K562 (cell line): ENCODE data around the gene RGS6. TPM values are rescaled to one million over a fixed set of nuclear protein-coding genes. Genes with fewer than 3 reads are reported as not detected.

ENCODE experiments used
- ATAC-seq: fragments of 200-7000 bp; cut with Tn5 transposase; 3 replicates; pipeline ENCODE4 v1.9.1; 2020; ENCODE audit warnings: moderate library complexity
- BruUV-seq: library from RNA; stranded (reverse); fragments of 400-500 nt; replicated peaks from 2 replicates; lab custom pipeline; 2021; lab: Mats Ljungman, UMichigan
- CTCF ChIA-PET: fragments of 300-600 bp; formaldehyde crosslinking; extraction: SDS; loops from one replicate; lab custom pipeline; 2021; ENCODE audit warnings: low intra/inter-chr PET ratio; lab: Yijun Ruan, JAX
- POLR2A ChIA-PET: fragments of 300-600, 350-650 bp; sonication (Branson Sonifier 250); formaldehyde crosslinking; extraction: SDS; loops from one replicate; lab custom pipeline; 2021; ENCODE audit warnings: antibody characterized with exemption, inconsistent platforms; lab: Yijun Ruan, JAX
- DNase-seq, 4 experiments: peaks; one replicate each; pipeline versions ENCODE4 v3.0.0 to v3.0.0-alpha.2; 2011 to 2018; ENCODE audit warnings: low spot score in 3 of 4, mixed read lengths in 3 of 4; ENCODE audit errors: extremely low read depth in 1 of 4
- FAIRE-seq: peaks from 2 replicates; lab custom pipeline; 2011; peaks lifted over from hg19 to GRCh38; lab: Jason Lieb, UNC
- H2AFZ ChIP-seq: 2 replicates; pipeline ENCODE4 v1.6.0; 2011; ENCODE audit warnings: low read depth, low read length, control low read depth, inconsistent platforms
- H3K27ac ChIP-seq: fragments of 200-600 bp; 3 replicates; pipeline ENCODE4 v1.8.0; 2011; ENCODE audit warnings: low read depth, mild to moderate bottlenecking, control low read depth, inconsistent platforms, low read length, moderate library complexity, mixed read lengths; ENCODE audit errors: extremely low read depth
- H3K27me3 ChIP-seq, 2 experiments: fragments of 300-600 bp in 1 of 2; 2 replicates in 1 of 2; 3 replicates in 1 of 2; pipeline versions ENCODE4 v1.6.0 to v1.8.0; 2011; ENCODE audit warnings: inconsistent platforms in 2 of 2, low read length in 2 of 2, mild to moderate bottlenecking in 1 of 2, mixed read lengths in 1 of 2, moderate library complexity in 1 of 2; ENCODE audit not compliant: control insufficient read depth in 2 of 2, insufficient read depth in 2 of 2
- H3K36me3 ChIP-seq: fragments of 300-600 bp; 3 replicates; pipeline ENCODE4 v1.8.0; 2011; ENCODE audit warnings: mild to moderate bottlenecking, low read length, inconsistent platforms; ENCODE audit not compliant: control insufficient read depth, insufficient read depth
- H3K4me1 ChIP-seq, 2 experiments: fragments of 200-600 bp in 1 of 2; replicated peaks in 1 of 2; 2 replicates in 1 of 2; 3 replicates in 1 of 2; pipeline versions ENCODE4 v1.5.1 to v1.8.0; 2011; ENCODE audit warnings: inconsistent platforms in 2 of 2, low read length in 2 of 2, mild to moderate bottlenecking in 1 of 2, mixed read lengths in 1 of 2, moderate library complexity in 1 of 2; ENCODE audit not compliant: control insufficient read depth in 2 of 2, insufficient read depth in 2 of 2
- H3K4me2 ChIP-seq: 2 replicates; pipeline ENCODE4 v1.6.1; 2011; ENCODE audit warnings: low read length, control low read depth, inconsistent platforms, mixed read lengths; ENCODE audit not compliant: insufficient read depth
- H3K4me3 ChIP-seq: fragments of 200-600 bp; sonication (generic), shearing (Covaris generic); 2 replicates; pipeline ENCODE4 v1.5.1; 2016; ENCODE audit warnings: control low read depth, inconsistent platforms
- H3K79me2 ChIP-seq: fragments of 200-600 bp; 3 replicates; pipeline ENCODE4 v1.8.0; 2011; ENCODE audit warnings: low read length, inconsistent platforms; ENCODE audit not compliant: control insufficient read depth, insufficient read depth
- H3K9ac ChIP-seq, 2 experiments: 2 replicates each; pipeline versions ENCODE4 v1.6.0 to v1.6.1; 2011; ENCODE audit warnings: low read depth in 2 of 2, low read length in 2 of 2, control low read depth in 1 of 2, inconsistent platforms in 1 of 2, mild to moderate bottlenecking in 1 of 2, mixed read lengths in 1 of 2; ENCODE audit not compliant: insufficient read depth in 1 of 2
- H3K9me1 ChIP-seq: one replicate; pipeline ENCODE4 v1.6.0; 2011; ENCODE audit warnings: inconsistent platforms, mild to moderate bottlenecking, low read length, moderate library complexity; ENCODE audit not compliant: control insufficient read depth, insufficient read depth
- H3K9me3 ChIP-seq: replicated peaks from 2 replicates; pipeline ENCODE4 v1.5.1; 2011; ENCODE audit warnings: low read depth, low read length, inconsistent platforms; ENCODE audit not compliant: control insufficient read depth, insufficient read depth
- H4K20me1 ChIP-seq: replicated peaks from 2 replicates; pipeline ENCODE4 v1.6.1; 2011; ENCODE audit warnings: low read length, inconsistent platforms, mixed read lengths; ENCODE audit not compliant: control insufficient read depth, insufficient read depth
- ELK1 ChIP-seq: sonication (generic); formaldehyde crosslinking; IDR thresholded peaks from 2 replicates; pipeline ENCODE4 v1.8.1; 2022; ENCODE audit warnings: missing genetic modification reagents
- FOXP1 ChIP-seq: sonication (generic); formaldehyde crosslinking; IDR thresholded peaks from 2 replicates; pipeline ENCODE4 v1.8.0; 2022; ENCODE audit warnings: mild to moderate bottlenecking, missing genetic modification reagents
- MAX ChIP-seq: sonication (generic); formaldehyde crosslinking; IDR thresholded peaks from 2 replicates; pipeline ENCODE4 v1.9.0; 2022; ENCODE audit warnings: mild to moderate bottlenecking, missing genetic modification reagents
- PBX2 ChIP-seq, 2 experiments: IDR thresholded peaks in 1 of 2; conservative IDR thresholded peaks in 1 of 2; 2 replicates each; pipeline ENCODE4 v1.6.1; 2016; ENCODE audit warnings: low read depth in 2 of 2, mild to moderate bottlenecking in 1 of 2, missing compliant biosample characterization in 1 of 2, missing genetic modification characterization in 1 of 2, moderate library complexity in 1 of 2
- TEAD2 ChIP-seq: fragments of 450-650 bp; IDR thresholded peaks from 2 replicates; pipeline ENCODE4 v1.6.1; 2016; ENCODE audit warnings: missing genetic modification characterization, control low read depth, missing compliant biosample characterization
- WGBS: fragments of 100-300 bp; shearing (Covaris generic); methylation state at CpG from one replicate; pipeline ENCODE4 v1.1.6; 2016; ENCODE audit warnings: low coverage, mixed read lengths; ENCODE audit not compliant: insufficient coverage; ENCODE audit errors: missing lambda C conversion rate; 5-methylcytosine and 5-hydroxymethylcytosine counted together
- in situ Hi-C: fragments of 300-500 bp; cut with MboI; formaldehyde crosslinking; loops from 4 replicates; pipeline ENCODE4 v1.15.0; 2018; ENCODE audit warnings: inconsistent platforms, mixed read lengths
- intact Hi-C: fragments of 100-400 bp; cut with micrococcal nuclease; formaldehyde crosslinking; loops from 2 replicates; pipeline ENCODE4 v1.14.2; 2022
- polyA plus RNA-seq, 8 experiments: library from polyadenylated mRNA; depleted of rRNA in 4 of 8; stranded (reverse) in 5 of 8; unstranded in 3 of 8; fragments of >200 nt; fragmentation: Nextera tagmentation in 2 of 8; fragmentation: Illumina TruSeq in 1 of 8; extraction: Ambion mirVana in 2 of 8; extraction: Trizol in 1 of 8; gene quantifications; 2 replicates each; pipeline versions ENCODE4 v1.2.1 to v1.2.3, GENCODE V29; 2011 to 2014; ENCODE audit warnings: inconsistent platforms in 1 of 8, missing spikeins in 1 of 8
- total RNA-seq, 7 experiments: library from RNA; depleted of rRNA in 6 of 7; stranded (reverse); fragments of >200 nt in 6 of 7; fragmentation: Illumina TruSeq in 2 of 7; extraction: Trizol in 2 of 7; gene quantifications; 2 replicates each; pipeline versions ENCODE4 v1.2.1 to v1.2.3, GENCODE V29; 2011 to 2021; ENCODE audit warnings: low replicate concordance in 1 of 7

Gene RGS6
- total and polyA plus RNA-seq, 9 of the 15 experiments (the other 6 are each of a cell fraction or from before 2014, with no cell fraction given): not detected

GRCh38 chr14:72002731-72003130, 70.5 kb downstream of the RGS6 start:
- BruUV-seq: no TSS peak

More at GRCh38 chr14:72002731-72003130, 70.5 kb downstream of the RGS6 start:
- H3K4me2 ChIP-seq: no peak overlapping the region
- 0% methylated on average over 3 of the region's 3 CpGs for WGBS
- intact Hi-C loops: no loop called here
- H3K9me3 ChIP-seq: no peaks in the 10 kb centered on the region
- H3K4me1 ChIP-seq: no peaks in the 10 kb centered on the region
- no peaks in the 10 kb centered on the region for H3K9me1 ChIP-seq
- ChIA-PET POLR2A (interaction anchor here (0.7 kb wide), 1 partner anchor 75 kb away, joined by 3 read pairs; no protein-coding TSS in a partner anchor), CTCF (no interaction called here)
- H3K79me2 ChIP-seq: no peaks in the 10 kb centered on the region
- no peak for TF ChIP-seq ELK1 (CRISPR knock-in tag)
- no peak for TF ChIP-seq TEAD2 (tag)
- TF ChIP-seq MAX (CRISPR knock-in tag): no peak
- TF ChIP-seq FOXP1: no peak
- no peak for TF ChIP-seq PBX2 (CRISPR knock-in tag; IDR thresholded peaks at IDR 0.05; ENCODE audit: low read depth)
- TF ChIP-seq PBX2 (tag; conservative IDR thresholded peaks at IDR 0.05; ENCODE audit: low read depth): no peak
- no peak overlapping the region for H3K9ac ChIP-seq
- no peak overlapping the region for H3K4me3 ChIP-seq
- no peaks in the 10 kb centered on the region for H4K20me1 ChIP-seq
- H3K27ac ChIP-seq: no peak overlapping the region
- no peak overlapping the region for H2AFZ ChIP-seq
- FAIRE-seq (no peak), ATAC-seq (no peak), DNase-seq (no peak)
- H3K36me3 ChIP-seq: no peaks in the 10 kb centered on the region
- in situ Hi-C loops: no loop called here
- H3K27me3 ChIP-seq: no peaks in the 10 kb centered on the region
